RCC 7860 (cell line): ENCODE data around the gene GNAS-AS1.

ENCODE experiments used
- DNase-seq: peaks from one replicate; pipeline ENCODE4 v3.0.0-alpha.2; 2015; ENCODE audit warnings: low spot score
- FAIRE-seq: peaks from 2 replicates; lab custom pipeline; 2012; peaks lifted over from hg19 to GRCh38; lab: Jason Lieb, UNC

GNAS-AS1 gene

DNA sequence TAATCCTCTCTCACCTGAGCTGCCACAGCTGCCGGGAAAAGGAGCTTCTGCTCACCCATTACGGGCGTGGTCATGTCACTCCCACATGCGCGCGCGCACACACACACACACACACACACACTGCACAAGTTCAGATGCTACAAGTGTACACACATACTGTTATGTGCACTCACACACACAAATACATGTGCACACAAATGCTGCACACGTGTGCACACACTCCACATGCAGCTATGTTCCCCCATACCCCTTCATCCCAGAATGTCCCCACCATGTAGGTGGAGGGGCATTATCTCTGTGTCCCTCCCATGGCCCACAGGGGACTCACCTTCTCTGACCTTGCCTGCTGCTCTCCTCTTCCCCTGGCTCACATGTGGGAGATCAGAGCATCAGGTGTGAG is 37.3 kb downstream of the GNAS-AS1 start:
- no peak for DNase-seq
- no peak for FAIRE-seq

DNA sequence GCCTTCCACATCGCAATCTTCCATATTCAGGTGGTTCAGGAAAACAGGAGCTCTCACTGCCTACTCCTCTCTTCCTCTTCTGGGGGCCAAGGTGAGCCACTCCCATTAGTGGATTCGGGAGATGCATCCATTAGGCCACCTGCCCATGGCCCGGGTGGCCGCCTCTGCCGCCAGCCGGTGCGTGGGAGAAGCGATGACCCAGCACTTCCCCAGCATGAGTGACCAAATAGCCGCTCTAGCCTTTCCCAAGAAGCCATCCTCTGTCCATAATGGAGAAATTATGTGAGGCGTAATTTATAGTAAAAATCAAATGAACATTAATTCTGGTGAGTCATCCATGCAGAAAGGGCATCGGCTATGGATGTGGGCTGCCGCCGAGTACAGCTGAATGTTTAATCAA is 39.4 kb downstream of the GNAS-AS1 start:
- FAIRE-seq (no peak), DNase-seq (no peak)

DNA sequence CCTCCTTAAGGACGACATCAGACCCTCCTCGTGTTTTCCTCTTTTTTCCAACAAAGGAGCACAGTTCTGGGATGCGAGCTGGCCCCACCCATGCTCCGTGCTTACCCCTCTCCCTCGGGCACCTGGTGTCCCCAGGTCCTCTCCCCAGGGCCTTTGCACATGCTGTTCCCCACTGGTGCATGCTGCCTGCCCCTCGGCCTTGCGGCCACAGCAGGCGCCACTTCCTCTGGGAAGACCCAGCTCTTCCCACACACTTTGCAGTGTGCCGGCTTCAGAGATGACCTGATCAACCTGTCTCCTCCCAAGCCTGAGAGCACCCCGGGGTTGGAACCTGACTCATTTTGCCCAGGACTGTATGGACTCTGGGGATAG is 39.8 kb downstream of the GNAS-AS1 start:
- FAIRE-seq = no peak

DNA sequence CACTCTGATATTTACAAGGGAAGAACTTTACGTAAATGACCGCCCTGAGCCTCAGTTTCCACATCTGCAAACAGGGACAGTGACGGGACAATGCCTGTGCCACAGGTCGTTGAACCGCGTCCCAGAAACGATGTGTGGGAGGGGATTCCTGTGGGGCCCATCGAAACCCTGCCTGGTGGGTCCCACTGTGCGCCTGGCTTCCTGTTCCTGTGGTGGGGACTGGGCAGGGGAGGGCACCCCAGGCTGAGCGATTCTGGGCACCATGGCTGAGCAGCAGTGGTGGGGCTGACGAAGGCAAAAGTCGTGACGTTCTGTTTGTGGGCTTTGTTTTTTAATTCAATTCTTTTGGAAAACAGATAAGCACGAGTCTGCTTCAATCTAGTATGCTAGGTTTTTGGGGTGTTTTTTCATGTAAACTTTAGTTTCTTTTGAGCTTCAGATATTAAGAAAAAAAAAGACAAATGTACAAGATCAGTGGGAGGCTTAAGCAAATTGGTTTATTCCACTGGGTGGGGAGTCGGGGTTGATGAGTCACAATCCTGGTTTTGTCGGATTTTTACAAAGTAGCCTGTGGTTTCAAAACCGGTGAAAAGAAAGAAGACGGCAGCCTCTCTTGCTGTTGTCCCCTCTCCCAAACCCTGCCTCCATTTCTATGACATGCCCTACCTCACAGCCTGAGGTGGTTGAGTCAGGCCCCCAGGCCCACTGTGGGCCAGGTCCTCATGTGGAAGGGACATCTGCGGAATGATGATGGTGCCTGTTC is 40.4 kb downstream of the GNAS-AS1 start:
- DNase-seq = peak; percentile 8
- FAIRE-seq = no peak

More for the DNA sequence above, 39.8 kb downstream of the GNAS-AS1 start:
- no peak for DNase-seq

DNA sequence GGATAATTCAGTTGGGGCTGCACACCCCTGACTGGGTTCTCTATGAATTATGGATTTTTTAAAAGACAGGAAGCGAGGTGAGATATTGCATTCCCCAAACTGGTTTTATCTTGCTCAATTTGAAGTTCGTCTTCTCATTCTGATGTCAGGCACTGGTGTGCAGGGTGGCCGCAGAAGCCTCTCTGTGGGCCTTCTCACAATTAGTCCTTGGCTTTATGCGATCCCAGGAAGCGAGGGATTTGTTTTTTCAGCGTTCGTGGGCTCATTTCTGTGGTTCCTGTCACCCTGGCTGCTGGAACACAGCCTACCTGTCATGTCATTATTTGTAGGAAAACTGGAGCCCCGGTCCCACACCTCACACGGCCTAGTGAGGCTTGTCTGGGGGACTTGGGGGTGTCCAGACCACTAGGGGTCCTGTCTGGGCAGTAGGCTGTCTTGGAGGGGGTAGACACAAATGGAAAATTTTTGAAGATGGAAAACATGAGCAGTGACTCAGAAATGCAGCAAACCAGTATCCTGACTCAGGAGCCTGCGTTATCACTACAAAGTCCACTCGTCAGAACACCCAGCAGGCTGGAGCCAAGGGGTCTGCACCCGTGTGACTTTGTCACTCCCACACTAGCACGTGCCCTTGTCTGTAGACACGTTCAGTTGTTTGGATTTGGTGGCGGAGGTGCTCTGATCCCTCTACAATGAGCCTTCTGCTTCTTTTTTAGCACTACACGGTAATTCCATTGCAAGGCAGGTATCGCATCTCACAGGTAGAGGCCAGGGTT is 42.2 kb downstream of the GNAS-AS1 start:
- no peak for DNase-seq
- FAIRE-seq = no peak

DNA sequence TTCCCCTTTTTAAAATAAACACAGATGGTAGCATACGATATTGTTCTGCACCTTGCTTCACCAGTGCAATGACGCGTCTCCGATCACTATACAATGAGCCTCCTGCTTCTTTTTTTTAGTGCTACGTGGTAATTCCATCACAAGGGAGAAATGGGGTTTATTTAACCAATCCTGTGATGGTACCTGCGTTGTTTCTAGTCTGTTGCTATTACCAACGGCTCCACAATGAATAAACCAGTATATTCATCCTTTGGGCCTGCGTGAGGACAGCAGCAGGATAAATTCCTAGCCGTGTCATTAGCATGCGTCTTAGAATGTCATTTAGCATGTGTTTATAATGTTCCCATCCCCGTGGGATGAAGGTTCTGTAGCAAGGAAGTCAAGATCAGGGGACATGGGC is 42.9 kb downstream of the GNAS-AS1 start:
- DNase-seq (no peak), FAIRE-seq (no peak)

DNA sequence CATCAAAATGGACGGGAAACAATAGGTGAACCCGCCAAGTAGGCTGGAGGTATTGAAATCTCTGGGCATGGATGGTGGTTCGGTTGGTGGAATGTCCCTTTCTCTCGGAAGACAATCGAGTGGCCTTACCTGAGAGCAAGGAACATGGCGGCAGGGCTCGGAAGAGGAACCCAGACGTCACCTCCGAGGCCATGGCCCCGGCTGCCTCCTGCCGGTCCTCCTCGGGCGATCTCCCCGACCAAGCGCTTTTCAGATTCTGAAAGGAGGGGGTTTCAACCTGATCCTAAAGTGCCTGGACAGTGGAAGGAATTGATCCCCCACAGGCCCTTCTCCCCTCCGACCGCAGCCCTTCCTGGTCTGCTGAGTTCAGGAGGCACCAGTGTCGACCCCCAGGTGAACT is 47.2 kb downstream of the GNAS-AS1 start:
- no peak for DNase-seq
- FAIRE-seq = no peak

DNA sequence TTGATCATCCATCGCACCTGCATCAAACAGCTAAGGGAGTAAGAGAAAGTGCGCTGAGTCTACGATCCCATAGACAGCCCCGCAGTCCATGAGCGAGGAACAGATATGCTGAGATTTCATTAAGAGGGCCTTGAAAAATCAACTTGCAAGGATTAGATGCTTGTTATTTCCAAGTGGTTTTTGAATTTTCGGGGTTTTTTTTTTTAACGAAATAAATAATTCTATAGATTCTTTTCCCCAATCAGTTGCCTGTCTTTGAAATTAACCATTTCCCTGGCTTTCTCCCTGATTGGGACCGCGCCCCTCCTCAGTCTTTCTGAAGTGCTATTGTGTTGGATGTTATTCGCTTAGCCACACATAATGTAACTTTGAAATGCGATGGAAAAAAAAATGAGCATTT is 48.6 kb downstream of the GNAS-AS1 start:
- DNase-seq = no peak
- no peak for FAIRE-seq

DNA sequence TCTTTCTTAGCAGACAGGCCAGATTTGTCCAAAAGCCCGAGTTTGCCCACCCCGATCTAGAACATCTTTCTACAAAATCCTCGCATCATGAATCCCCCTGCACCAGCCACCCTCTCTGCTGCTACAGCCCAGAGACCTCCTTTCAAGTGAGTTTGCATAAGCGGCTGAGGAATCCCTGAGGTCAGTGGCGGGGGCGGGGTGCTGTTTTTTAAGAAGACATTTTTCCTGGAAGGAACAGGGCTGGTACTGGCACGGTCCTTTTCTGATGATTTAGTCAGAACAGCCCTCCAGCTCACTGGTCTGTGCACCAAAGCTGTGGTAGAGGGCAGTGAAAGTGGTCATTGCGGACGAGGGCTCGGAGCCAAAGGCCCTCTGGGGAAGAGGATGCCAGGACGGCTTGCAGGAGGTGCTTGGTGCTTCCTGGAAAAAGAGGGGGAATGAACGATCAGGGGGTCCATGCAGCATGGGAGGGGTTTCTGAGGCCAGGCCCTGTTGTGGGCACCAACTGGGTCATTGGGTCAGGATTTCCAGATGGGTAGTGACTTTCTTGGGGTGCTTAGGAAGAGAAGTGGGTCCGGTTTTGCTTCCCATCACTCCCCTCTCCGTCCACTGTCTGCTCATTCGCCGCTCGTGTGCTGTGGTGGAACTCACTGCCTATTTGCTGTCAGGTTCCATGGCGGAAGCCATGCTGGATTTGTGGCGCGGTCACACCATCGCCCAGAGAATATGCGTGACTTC is 50.4 kb downstream of the GNAS-AS1 start:
- no peak for FAIRE-seq
- no peak for DNase-seq

DNA sequence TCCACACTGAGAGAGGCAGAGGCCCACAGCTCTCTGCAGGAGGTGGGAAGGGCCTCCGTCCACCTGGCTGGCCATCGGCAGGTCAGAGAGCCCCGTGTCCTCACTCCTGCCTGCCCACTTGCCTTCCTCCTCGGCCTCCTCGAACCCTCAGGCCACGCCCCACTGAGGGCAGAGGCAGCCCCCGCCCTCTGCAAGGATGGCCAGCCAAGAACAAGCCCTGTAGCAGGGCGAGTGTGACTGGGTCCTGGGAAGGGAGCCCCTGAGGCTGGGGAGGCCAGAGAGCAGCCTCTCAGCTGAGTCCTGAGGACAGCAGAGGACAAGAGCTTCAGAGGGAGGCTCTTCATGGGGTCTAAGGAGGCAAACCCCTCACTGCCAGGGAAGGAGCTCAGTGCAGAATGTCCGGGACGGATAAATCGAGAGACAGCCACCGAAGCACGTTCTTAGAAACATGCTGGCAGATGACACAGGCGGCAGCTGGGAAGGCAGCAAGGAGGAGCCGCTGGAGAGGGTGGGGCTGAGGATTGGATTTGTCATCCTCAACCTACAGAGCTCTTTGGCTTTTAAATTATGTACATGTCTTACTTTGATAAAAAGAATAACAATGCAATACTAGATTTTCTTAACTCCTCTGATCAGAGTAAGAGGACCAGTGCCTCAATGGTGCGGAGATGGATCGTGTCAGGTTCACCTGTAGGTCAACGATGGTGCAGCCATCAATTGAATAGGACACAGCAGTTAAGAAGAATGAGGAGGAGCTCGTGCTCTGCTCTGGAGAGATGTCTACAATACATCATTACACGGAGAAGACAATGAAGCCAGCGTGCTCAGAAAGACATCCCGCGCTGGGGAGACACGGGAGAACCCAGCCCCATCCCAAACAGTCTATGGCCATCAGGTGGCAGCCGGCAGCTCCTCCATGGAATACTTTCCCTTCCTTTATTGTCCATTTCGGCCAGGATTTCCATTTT is 53.0 kb downstream of the GNAS-AS1 start:
- DNase-seq = no peak
- FAIRE-seq = no peak

DNA sequence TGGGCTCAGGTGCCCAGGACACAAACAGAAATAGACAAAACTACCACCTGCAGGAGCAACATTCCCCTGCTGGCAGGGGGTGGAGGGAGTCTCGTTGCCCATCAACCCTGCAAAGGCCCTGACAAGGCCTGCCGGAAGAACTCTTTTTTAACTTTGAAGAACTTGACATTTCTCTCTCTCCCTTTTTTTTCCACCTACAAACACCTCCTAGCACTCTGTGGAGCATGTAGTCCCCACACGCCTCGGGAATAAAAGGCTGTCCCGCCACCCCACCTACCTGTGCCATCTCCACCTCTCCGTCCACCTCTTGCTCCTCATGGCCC is 54.8 kb downstream of the GNAS-AS1 start:
- FAIRE-seq = no peak
- no peak for DNase-seq

DNA sequence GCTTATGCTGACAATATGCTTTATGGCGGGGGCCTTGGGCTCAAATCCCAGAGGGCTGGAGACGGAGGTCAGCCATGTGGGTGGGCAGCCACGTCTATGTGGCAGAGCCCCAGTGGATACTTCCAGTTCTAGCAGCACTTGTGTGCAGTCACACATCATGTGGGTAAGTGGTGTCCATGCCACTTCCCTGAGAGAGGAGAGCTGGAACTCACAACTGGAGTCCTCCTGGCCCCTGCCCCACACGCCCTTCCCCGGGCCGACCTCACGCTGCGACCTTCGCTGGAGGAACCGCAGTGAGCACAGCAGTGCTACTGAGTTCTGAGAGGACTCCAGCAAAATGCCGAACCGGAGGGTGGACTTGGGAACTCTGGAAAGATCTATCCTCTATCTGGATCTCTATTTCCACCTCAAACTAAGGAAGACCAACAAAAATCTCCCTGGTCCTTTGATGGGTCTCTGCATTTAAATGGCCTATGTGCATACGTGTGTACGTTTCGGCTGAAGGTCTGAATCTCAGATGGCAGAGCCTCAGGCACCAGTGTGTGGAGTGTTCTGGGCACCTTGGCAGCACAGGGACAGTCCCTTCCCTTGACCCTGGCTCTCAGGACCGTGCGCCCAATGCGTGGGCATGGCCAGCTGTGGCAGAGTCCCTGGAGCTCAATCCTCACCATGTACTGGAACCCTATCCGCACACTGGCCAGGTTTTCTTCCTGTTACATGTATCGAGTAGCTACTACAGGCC is 55.4 kb downstream of the GNAS-AS1 start:
- no peak for FAIRE-seq
- no peak for DNase-seq

DNA sequence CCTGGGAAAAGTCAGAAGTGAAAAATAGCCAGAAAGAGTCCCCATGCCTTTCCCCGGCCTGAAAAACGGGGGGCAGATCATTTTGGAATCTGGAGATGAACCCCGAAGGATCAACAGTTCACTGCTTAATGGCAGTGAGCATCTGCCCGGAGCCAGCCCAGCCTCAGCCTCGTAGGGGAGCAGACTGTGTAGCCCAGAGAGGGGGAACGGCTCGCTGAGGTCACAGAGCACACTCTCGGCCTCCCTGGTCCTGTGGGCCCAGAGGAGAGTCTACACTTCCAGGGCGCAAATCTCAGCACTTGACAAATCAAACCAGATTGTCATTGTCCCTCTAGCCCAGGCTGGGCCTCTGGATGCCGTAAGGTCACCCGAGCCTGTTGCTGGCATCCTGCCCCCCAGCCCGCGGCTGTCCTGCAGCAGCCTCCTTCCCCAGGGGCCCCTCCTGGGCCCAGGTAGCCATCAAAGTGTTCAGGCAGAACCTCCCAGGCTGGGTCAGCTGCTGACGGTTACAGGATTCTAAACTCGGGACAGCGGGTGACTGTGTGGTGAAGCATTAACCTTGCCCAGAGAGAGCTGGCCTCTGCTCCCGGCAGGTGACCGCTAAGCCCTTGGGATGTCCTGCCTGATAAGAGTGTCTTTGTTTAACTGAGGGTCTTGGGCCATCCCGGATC is 56.1 kb downstream of the GNAS-AS1 start:
- no peak for FAIRE-seq
- no peak for DNase-seq

DNA sequence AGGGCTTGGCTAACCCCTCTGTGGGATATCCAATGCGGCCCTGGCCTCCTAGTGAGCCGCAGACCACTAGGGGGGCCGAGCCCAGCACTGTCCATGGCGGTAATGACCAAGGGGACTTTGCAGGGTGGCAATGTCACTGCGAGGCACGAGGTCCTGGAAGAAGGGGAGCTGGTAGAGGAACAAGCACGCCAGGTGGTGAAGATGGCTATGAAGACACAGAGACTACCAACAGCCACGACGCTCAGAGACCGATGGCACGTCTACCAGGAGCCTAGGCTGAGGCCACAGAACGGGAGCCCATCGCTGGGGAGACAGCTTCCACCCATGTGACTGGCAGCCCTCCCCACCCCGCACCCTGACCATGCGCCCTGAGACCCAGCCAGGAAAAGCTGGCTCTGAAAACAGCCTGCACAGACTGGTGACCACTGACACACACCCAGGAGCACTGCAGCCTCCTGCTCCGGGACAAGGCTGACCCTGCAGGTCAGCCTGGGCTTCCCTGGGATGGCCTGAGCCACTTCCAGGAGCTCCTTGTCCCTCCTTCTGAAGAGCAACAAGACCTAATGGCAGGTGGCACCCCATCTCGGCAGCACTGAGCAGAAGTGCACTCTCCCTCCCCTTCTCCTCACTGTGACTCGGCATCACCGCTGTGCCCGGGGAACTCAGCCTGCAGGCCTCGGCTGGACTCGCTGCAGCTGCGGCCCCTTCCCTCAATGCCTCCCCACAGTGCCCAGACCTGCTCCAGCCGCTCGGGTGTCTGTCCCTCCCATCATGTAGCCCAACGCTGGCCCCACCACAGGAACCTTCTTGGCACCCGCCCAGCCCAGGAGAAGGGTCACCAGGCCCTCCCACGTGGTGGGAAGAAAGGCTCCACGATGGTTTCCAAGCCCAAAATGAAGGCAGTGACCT is 56.9 kb downstream of the GNAS-AS1 start:
- no peak for FAIRE-seq
- DNase-seq = no peak

DNA sequence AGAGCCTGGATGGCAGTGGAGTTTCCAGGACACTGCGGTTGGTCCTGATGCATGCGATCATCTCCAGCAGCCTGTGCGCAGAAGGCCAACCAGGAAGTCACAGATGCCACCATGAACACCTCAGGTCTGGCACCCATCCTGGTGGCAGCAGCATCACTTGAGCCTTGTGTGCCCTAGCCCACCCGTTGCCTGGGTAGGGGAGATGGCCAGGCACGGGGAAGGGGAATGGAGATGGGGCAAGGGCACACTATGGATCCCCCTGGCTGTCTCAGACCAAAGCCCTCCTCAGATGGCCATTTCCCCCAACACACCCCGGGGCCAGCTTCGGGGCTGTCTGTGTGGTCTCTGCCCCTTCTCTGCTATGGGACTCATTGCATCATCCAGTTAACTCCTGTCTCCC is 58.3 kb downstream of the GNAS-AS1 start:
- no peak for FAIRE-seq
- DNase-seq = no peak

DNA sequence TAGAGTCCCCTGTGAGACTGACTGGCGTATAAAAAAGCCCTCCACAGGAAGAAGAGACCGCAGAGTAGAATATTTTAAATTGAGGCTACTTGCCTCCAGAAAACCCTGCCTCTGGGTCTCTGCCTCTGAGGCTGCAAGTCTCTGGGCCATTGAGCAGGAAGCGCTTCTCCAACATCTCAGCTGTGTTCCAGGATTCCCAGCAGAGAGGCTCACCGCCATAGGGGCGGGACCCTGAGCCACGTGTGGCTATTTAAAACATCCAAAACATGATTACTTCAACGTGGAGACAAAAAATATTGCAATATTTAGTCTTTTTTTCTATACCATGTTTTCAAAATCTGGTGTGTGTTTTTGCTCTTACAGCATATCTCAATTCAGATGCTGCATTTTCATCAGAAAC is 59.4 kb downstream of the GNAS-AS1 start:
- FAIRE-seq (no peak), DNase-seq (no peak)

DNA sequence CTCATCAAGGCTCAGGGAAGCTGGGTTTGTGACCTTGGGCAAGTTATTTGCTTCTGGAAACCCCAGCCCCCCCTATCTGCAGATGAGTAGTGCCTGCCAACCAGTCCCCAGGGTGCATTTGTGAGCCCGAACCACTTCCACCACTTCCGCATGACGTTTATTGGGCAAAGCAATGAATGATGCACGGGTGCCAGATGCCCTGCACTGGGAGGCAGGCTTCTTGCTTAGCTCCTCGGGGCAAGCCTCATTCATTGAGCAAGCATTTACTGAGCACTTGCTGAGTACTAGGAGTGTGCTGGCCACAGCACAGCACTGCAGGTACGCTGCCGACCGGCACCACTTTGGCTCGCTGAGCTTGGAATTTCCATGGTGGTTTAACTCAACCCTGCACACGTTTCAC is 60.2 kb downstream of the GNAS-AS1 start:
- no peak for DNase-seq
- no peak for FAIRE-seq

DNA sequence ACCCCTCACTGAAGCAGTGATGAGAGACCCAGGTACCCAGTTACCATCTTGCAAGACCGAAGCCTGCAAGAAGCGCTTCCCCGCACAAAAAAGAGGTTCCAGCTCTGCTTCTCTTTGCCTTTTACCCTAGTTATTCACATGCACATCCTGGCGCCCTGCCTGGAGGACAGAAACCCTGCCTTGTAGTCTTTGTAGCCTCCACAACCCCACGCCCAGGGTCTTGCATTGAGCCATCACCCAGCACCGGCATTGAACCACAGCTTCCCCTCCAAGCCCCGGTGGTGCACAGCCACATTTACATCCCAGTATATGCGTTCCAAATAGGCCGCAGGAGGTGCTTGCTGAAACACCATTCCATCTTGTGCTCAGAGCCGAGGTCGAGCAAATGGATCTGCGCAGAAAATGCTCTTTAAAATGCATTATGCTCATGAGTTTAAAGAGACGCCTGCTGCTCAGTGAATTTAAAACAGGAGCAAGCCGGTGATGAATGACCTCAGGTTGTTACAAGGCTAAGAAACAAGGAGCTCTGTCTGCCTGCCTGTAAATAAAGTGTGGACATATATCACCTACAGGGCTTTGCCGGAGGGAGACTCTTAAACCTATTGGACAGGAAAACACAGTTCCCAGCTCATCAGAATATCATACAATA is 61.7 kb downstream of the GNAS-AS1 start:
- no peak for FAIRE-seq
- no peak for DNase-seq
